ENCODE results near the gene CIC. TPM values are rescaled to one million over a fixed set of nuclear protein-coding genes. Genes with fewer than 3 reads are reported as not detected.
A peak's percentile ranks its signal among the peaks of the same experiment; 100 is the strongest.

CIC gene
- polyA plus RNA-seq, 2 of the 4 experiments (the other 2 are of a cell fraction) = 7.2 to 56.4 TPM

DNA sequence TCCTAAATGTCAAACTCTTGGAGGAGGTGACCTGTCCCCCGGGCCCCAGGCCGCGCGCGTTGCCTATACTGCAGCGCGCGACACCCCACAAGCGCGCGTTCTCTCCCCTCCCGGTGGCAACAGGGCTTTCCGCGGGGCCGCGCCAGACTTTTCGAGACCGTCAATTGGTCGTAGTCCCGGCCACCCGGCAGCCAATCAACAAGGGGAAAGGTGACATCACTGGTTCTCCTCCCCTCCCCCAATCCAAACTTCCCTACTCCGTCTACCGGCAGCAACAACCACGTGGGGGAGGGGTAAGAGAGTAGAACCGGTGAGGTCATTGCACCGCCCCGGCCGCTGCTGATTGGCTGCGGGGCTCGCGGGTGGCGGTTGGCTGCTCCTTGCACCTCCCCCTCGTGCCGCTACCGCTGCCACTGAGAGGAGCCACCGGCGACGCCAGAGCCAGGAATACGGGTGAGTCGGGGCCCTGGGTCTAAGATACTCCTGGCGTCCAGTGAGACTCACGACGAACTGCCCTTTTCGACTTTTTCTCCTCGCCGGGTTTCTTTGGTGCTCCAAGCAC lies 829 bp upstream of the CIC start (continued):
- TF ChIP-seq EP300 (IDR thresholded peaks at IDR 0.05) (no peak; a peak in 1 of 5 replicates), POLR2A (IDR thresholded peaks at IDR 0.05; ENCODE audit: low read length) (peak; percentile 58), MYC (IDR thresholded peaks at IDR 0.05; ENCODE audit: borderline replicate concordance, low read length) (peak; percentile 96), GATA3 (IDR thresholded peaks at IDR 0.05; ENCODE audit: borderline replicate concordance) (peak; percentile 73; the same call in 1 of the 2 replicates), SMC3 (IDR thresholded peaks at IDR 0.05) (no peak; the same call in 2 of the 3 replicates), ZC3H11A (IDR thresholded peaks at IDR 0.05) (no peak), FOSL2 (IDR thresholded peaks at IDR 0.05) (no peak), FOSL2 (CRISPR knock-in tag; IDR thresholded peaks at IDR 0.05) (peak; percentile 80), HOXA7 (CRISPR knock-in tag; IDR thresholded peaks at IDR 0.05) (no peak)
- TF ChIP-seq, protein P1, sequence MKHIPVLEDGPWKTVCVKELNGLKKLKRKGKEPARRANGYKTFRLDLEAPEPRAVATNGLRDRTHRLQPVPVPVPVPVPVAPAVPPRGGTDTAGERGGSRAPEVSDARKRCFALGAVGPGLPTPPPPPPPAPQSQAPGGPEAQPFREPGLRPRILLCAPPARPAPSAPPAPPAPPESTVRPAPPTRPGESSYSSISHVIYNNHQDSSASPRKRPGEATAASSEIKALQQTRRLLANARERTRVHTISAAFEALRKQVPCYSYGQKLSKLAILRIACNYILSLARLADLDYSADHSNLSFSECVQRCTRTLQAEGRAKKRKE (CRISPR knock-in tag; IDR thresholded peaks at IDR 0.05; ENCODE audit: low read depth) = no peak
- TF ChIP-seq, protein P2, sequence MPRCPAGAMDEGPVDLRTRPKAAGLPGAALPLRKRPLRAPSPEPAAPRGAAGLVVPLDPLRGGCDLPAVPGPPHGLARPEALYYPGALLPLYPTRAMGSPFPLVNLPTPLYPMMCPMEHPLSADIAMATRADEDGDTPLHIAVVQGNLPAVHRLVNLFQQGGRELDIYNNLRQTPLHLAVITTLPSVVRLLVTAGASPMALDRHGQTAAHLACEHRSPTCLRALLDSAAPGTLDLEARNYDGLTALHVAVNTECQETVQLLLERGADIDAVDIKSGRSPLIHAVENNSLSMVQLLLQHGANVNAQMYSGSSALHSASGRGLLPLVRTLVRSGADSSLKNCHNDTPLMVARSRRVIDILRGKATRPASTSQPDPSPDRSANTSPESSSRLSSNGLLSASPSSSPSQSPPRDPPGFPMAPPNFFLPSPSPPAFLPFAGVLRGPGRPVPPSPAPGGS (IDR thresholded peaks at IDR 0.05) = peak; percentile 52; the same call in 1 of the 3 replicates
- TF ChIP-seq, protein P3, sequence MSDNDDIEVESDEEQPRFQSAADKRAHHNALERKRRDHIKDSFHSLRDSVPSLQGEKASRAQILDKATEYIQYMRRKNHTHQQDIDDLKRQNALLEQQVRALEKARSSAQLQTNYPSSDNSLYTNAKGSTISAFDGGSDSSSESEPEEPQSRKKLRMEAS (IDR thresholded peaks at IDR 0.05) = peak; percentile 95

DNA sequence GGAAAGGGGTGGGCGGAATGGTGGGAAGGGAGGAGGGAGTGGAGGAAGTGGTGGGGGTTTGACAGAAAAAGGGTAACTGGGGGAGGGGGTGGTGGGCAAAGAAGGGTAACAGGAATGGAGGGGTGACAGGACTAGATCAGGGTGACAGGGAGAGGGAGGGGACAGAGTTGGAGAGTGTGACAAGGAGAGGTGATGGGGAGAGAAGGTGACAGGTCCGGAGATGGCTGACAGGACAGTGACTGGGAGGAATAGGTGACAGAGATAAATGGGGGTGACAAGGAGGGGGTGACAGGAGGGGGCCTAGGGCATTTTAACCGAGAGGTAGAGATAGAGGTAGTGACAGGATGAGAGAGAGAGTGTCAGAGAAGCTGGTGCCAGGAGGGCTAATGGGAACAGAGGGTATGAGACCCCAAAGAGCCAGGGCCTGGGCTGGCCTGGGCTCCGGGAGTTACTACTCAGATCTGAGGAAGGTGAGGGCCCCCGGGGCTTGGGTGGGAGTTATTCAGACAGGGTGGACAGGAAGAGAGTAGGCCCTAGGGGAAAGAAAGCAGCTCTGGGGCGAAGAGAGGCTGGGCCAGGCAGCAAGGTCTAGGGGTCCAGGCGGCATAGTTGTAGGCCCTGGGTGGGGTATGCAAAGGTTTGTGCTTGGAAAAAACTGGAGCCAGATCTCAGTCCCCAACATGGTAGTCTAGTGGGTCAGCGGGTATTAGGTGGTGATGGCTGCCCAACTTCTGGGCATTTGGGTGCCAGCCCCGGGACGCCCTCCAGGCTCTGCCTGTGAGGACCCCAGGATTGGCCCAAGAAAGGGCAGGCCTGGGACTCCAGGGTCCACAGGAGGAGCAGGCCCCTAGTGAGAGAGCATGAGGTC lies 660 bp downstream of the CIC start:
- no peaks in the 10 kb centered on the region for H3K9me3 ChIP-seq
- TF ChIP-seq JUN (IDR thresholded peaks at IDR 0.05) = no peak
- TF ChIP-seq HEYL (CRISPR knock-in tag; IDR thresholded peaks at IDR 0.05) = no peak
- TF ChIP-seq ZNF302 (CRISPR knock-in tag; IDR thresholded peaks at IDR 0.05) = no peak
- TF ChIP-seq, protein P4, sequence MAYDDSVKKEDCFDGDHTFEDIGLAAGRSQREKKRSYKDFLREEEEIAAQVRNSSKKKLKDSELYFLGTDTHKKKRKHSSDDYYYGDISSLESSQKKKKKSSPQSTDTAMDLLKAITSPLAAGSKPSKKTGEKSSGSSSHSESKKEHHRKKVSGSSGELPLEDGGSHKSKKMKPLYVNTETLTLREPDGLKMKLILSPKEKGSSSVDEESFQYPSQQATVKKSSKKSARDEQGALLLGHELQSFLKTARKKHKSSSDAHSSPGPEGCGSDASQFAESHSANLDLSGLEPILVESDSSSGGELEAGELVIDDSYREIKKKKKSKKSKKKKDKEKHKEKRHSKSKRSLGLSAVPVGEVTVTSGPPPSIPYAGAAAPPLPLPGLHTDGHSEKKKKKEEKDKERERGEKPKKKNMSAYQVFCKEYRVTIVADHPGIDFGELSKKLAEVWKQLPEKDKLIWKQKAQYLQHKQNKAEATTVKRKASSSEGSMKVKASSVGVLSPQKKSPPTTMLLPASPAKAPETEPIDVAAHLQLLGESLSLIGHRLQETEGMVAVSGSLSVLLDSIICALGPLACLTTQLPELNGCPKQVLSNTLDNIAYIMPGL (CRISPR knock-in tag; IDR thresholded peaks at IDR 0.05; ENCODE audit: borderline replicate concordance) = no peak
- TF ChIP-seq, protein P5, sequence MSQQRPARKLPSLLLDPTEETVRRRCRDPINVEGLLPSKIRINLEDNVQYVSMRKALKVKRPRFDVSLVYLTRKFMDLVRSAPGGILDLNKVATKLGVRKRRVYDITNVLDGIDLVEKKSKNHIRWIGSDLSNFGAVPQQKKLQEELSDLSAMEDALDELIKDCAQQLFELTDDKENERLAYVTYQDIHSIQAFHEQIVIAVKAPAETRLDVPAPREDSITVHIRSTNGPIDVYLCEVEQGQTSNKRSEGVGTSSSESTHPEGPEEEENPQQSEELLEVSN (IDR thresholded peaks at IDR 0.05; ENCODE audit: borderline replicate concordance, low read depth) = no peak
- TF ChIP-seq RFX5 (IDR thresholded peaks at IDR 0.05) = no peak
- TF ChIP-seq KDM1A (IDR thresholded peaks at IDR 0.05; ENCODE audit: low read depth) = no peak
- TF ChIP-seq ESRRA (IDR thresholded peaks at IDR 0.05; ENCODE audit: borderline replicate concordance, low read length) = no peak
- no peak for TF ChIP-seq SMC3 (IDR thresholded peaks at IDR 0.05)
- TF ChIP-seq HOXB13 (CRISPR knock-in tag; IDR thresholded peaks at IDR 0.05; ENCODE audit: low read depth) = no peak
- TF ChIP-seq CBX2 (IDR thresholded peaks at IDR 0.05; ENCODE audit: borderline replicate concordance, low read depth) = no peak
- TF ChIP-seq FOSB (CRISPR knock-in tag; IDR thresholded peaks at IDR 0.05) = no peak
- no peak for TF ChIP-seq HDAC2 (IDR thresholded peaks at IDR 0.05)
- TF ChIP-seq, protein P3 (IDR thresholded peaks at IDR 0.05) = no peak
- no peak for TF ChIP-seq NFE2L2 (conservative IDR thresholded peaks at IDR 0.05; ENCODE audit: low read length)
- TF ChIP-seq, protein P6, sequence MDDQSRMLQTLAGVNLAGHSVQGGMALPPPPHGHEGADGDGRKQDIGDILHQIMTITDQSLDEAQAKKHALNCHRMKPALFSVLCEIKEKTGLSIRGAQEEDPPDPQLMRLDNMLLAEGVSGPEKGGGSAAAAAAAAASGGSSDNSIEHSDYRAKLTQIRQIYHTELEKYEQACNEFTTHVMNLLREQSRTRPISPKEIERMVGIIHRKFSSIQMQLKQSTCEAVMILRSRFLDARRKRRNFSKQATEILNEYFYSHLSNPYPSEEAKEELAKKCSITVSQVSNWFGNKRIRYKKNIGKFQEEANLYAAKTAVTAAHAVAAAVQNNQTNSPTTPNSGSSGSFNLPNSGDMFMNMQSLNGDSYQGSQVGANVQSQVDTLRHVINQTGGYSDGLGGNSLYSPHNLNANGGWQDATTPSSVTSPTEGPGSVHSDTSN (IDR thresholded peaks at IDR 0.05) = no peak
- no peak for TF ChIP-seq HOXB5 (CRISPR knock-in tag; IDR thresholded peaks at IDR 0.05)
- TF ChIP-seq ZC3H11A (IDR thresholded peaks at IDR 0.05) = no peak
- H3K4me2 ChIP-seq = peak overlapping the region; percentile 96
- FAIRE-seq (no peak), DNase-seq (ENCODE audit: low read depth in 1 of 2, low spot score in 1 of 2) (no peak), ATAC-seq (no peak)
- WGBS (ENCODE audit: missing lambda C conversion rate) = 54% methylated on average over 9 of the region's 10 CpGs
- H3K4me3 ChIP-seq = peak overlapping the region; percentile 58
- ChIA-PET CTCF (interaction anchor here (0.5 to 14.6 kb wide), 11 partner anchors 7 to 198 kb away, joined by 3 to 373 read pairs (median 6); partner anchors contain the start of gene GSK3A), POLR2A (interaction anchor here (0.7 to 2.8 kb wide), 8 partner anchors 10 to 32 kb away, joined by 3 to 18 read pairs (median 7); partner anchors contain the start of genes ERF, GSK3A and PRR19)
- H3K4me1 ChIP-seq = peaks cover 28% of the 10 kb centered on the region
- peak overlapping the region; percentile 87 to 94 for H3K27ac ChIP-seq

Data from A549 (cell line).